Erythroblast (primary cell): ENCODE results near the gene ADD3.

Experiments used
- GATA1 ChIP-seq: IDR thresholded peaks from 2 replicates; pipeline ENCODE4 v1.6.1; 2011; ENCODE audit warnings: low read depth, mild to moderate bottlenecking, control low read depth, low read length, moderate library complexity
- POLR2A ChIP-seq: IDR thresholded peaks from 2 replicates; pipeline ENCODE4 v1.6.1; 2011; ENCODE audit warnings: mild to moderate bottlenecking, low read length

DNA sequence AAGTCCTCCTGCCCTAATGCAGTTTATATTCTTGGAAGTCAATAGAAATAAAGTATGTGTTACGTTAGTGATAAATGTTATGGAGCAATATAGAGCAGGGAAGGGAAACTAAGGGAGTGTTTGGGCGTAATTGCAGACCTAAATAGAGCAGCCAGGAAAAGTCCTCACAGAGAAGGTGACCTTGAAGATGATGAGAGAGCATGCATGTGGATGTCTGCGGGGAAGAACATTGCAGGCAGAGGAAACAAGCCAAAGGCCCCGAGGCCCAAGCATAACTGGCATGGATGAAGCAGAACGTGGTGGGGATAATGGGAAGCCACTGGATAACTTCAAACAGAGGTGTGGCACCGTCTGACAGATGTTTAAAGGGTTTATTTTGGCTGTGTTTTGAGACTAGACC is 12.5 kb downstream of the ADD3 start:
- TF ChIP-seq POLR2A (no peak), GATA1 (no peak)
